ENCODE data around the gene BRS3.
"Not testable (repeated sequence)": the region's sequence is repeated elsewhere in the genome, so short reads cannot be mapped to it uniquely, and the experiment has no call there.

The BRS3 gene

DNA sequence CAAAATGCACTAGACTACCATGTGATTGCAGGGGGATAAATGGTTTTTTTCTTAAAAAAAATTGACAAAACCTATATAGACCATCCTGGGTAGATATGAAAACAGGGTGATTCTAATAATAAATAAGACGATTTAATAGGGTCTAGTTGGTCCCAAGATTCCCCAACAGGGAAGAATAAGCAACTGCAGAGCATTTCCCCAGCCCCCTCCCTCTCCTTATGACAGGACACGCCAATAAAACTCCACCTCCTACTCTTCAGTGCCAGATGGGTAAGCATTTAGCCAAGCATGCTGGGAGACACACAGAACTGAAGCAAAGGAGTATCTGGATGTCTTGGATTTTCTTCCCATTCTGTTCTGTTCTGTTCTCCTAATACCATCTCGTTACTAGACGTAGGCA, at the start of gene BRS3:
BRS3 (plus strand) TSS at position 301 of the 400 bp plus-strand sequence. CDS start 168 bp downstream, outside the sequence.
- TF ChIP-seq, protein P1, sequence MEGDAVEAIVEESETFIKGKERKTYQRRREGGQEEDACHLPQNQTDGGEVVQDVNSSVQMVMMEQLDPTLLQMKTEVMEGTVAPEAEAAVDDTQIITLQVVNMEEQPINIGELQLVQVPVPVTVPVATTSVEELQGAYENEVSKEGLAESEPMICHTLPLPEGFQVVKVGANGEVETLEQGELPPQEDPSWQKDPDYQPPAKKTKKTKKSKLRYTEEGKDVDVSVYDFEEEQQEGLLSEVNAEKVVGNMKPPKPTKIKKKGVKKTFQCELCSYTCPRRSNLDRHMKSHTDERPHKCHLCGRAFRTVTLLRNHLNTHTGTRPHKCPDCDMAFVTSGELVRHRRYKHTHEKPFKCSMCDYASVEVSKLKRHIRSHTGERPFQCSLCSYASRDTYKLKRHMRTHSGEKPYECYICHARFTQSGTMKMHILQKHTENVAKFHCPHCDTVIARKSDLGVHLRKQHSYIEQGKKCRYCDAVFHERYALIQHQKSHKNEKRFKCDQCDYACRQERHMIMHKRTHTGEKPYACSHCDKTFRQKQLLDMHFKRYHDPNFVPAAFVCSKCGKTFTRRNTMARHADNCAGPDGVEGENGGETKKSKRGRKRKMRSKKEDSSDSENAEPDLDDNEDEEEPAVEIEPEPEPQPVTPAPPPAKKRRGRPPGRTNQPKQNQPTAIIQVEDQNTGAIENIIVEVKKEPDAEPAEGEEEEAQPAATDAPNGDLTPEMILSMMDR (IDR thresholded peaks at IDR 0.05; ENCODE audit: control insufficient read depth, extremely low read depth, insufficient read depth) = no peak
- no peak within 1 kb of the TSS for H3K4me3 ChIP-seq (ENCODE audit: low read depth, low read length)
- DNase-seq (ENCODE audit: low read depth) = no peak

DNA sequence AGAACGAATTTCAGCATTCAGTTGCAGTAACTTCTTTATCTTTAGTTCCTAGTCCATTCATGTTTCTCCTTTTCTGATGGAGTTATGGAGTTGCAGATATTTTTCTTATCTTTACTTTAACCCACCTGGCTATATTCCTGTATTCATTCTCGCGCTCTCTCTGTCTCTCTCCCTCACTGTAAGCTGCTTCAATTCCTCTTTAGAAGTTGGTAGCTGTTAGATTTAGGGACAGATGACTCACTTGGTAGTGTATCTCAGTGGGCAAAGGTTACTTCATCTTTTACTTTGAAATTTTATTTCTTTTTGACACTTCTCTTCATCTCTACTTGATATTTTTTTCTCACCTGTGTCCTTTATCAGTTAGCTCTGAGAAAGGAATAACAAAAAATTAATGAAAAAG, 49.6 kb upstream of the BRS3 start:
- TF ChIP-seq, protein P1 (IDR thresholded peaks at IDR 0.05; ENCODE audit: control insufficient read depth, extremely low read depth, insufficient read depth) = no peak

DNA sequence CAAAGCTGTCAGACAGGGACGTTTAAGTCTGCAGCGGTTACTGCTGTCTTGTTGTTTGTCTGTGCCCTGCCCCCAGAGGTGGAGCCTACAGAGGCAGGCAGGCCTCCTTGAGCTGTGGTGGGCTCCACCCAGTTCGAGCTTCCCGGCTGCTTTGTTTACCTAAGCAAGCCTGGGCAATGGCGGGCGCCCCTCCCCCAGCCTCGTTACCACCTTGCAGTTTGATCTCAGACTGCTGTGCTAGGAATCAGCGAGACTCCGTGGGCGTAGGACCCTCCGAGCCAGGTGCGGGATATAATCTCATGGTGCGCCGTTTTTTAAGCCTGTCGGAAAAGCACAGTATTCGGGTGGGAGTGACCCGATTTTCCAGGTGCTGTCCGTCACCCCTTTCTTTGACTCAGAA, 42.1 kb upstream of the BRS3 start:
- DNase-seq (ENCODE audit: low read depth); H3K4me3 ChIP-seq (ENCODE audit: low read depth, low read length): not testable (repeated sequence)

More for the DNA sequence above, 49.6 kb upstream of the BRS3 start:
- DNase-seq (ENCODE audit: low read depth) = no peak
- no peak overlapping the region for H3K4me3 ChIP-seq (ENCODE audit: low read depth, low read length)

DNA sequence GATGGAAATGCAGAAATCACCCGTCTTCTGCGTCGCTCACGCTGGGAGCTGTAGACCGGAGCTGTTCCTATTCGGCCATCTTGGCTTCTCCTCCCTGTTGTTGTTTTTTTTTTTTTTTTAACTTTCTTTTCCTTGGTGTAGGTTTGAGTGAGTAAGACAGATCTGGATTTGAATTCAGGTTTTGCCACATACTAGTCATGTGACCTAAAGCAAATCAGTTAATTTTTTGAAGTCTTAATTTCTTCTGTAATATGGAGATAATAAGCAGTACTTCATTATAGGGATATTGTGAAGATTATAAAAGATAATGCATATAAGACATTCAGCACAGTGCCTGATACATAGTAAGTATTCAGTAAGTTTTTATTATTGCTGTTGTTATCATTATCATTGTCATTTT, 41.5 kb upstream of the BRS3 start:
- TF ChIP-seq, protein P1 (IDR thresholded peaks at IDR 0.05; ENCODE audit: control insufficient read depth, extremely low read depth, insufficient read depth) = no peak
- no peak for DNase-seq (ENCODE audit: low read depth)
- H3K4me3 ChIP-seq (ENCODE audit: low read depth, low read length) = no peak overlapping the region

DNA sequence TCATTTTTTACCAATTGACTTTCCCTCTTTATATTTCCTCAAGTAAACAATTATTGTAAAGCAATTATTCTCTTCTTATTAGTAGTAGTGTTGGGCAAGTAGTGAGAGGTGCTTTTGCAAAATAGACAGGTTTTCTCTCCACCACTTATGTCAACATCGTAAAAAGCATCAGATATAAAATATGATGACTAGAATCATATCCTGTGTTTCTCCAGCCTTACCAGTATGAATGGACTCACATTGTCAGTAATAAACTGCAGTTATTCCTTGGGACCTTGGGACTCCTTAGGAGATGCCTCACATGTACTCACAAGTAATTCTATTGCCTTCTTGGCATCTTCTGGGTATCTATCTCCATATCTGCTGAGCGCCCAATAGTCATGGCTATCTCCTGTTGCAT, 40.4 kb upstream of the BRS3 start:
- TF ChIP-seq, protein P1 (IDR thresholded peaks at IDR 0.05; ENCODE audit: control insufficient read depth, extremely low read depth, insufficient read depth) = no peak
- DNase-seq (ENCODE audit: low read depth) = no peak
- no peak overlapping the region for H3K4me3 ChIP-seq (ENCODE audit: low read depth, low read length)

DNA sequence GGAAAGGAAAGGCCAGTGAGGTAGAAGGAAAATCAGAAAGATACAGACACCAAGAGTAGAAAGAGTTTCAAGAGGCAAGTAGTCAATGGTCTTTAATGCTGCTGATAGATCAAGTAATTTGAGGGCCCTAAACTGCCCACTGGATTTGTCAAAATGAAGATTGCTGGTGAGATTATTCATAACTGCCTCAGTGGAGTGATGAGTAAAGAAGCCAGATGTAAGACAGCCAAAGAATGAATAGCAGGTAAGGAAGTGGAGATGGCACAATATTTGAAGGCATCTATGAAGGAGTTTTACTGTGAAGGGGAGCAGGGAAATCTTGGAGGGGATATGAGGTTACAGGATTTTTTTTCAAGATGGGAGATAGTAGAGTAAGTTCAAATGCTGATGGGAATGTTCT, 39.8 kb upstream of the BRS3 start:
- H3K4me3 ChIP-seq (ENCODE audit: low read depth, low read length) = no peak overlapping the region
- TF ChIP-seq, protein P1 (IDR thresholded peaks at IDR 0.05; ENCODE audit: control insufficient read depth, extremely low read depth, insufficient read depth) = no peak
- no peak for DNase-seq (ENCODE audit: low read depth)

DNA sequence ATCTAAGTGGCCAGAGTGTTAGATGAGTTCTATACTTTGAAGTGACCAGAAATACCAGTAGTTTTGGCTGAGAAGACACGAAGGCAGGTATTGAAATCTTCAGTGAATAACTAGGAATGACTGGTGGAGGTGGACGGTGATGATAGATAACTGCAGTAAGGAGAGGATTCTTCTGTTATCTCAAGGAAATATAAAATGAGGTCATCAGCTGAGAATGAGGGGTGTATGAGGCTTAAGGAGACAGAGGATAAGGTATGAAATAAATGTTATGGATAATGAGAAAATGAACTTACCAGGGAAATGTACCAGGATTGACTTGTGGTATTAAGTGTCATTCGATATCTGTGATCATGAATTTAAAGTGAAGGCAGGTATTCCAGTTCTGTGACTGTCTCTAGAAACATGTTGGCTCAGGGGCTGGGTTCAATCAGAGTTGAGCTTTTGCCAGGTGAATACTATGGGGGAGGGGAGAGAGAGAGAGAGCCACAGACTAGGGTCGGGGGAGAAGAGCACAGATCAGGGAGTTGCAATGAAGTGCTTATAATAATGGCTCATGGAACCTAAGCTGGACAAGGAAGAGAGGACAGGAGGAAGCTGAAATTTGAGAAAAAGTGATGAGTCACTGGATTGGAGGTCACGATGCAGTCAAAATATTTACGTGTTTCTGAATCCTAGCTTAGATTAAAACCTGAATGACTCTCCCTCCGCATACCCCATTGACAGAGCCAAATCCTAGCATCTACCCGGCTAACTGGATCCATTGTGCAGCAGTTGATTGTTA, 37.5 kb upstream of the BRS3 start:
- DNase-seq (ENCODE audit: low read depth) = no peak
- no peak overlapping the region for H3K4me3 ChIP-seq (ENCODE audit: low read depth, low read length)
- TF ChIP-seq, protein P1 (IDR thresholded peaks at IDR 0.05; ENCODE audit: control insufficient read depth, extremely low read depth, insufficient read depth) = no peak

Data from LNCaP clone FGC (cell line).